NOMO-1 treated with DMSO at 0.1 percent for 48 hours (cell line): ENCODE data around the gene SSU72.
"Not testable (repeated sequence)": the region's sequence is repeated elsewhere in the genome, so short reads cannot be mapped to it uniquely, and the experiment has no call there.

Experiments
- DNase-seq: peaks from one replicate; lab custom pipeline; 2025; ENCODE audit not compliant: unreplicated experiment; lab: John Stamatoyannopoulos, UW

SSU72 gene

DNA sequence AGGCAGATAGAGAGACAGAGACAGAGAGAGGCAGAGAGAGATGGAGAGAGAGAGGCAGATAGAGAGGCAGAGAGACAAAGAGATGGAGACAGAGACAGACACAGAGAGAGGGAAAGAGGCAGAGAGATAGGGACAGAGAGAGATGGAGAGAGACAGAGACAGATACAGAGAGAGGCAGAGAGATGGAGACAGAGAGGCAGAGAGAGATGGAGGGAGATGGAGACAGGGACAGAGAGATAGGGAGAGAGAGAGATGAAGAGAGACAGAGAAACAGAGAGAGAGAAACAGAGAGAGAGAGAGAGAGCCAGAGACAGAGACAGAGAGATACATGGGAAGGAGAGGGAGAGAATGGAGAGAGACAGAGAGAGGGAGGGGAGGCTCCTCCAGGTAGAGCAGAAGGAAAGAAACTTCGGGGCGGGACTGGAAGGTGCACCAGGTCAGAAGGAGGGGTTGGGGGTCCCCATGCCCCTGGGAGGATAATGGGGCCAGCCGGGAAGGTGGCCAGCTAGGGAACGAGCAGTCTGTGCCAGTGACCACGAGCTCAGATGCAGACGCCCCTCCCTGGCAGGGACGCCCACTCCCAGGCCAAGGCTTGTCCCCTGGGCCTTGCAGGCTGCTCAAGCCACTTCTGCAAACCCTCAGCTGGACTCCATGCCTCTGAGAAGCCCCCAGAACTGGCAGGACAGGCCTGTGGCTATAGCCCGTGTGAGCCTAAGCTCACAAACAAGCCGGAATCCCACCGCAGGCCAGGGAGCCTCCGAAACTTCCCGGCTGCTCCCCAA, 22.0 kb upstream of the SSU72 start:
- no peak for DNase-seq

- not testable (repeated sequence) for DNase-seq
These were observed 20.7 kb upstream of the SSU72 start for GRCh38 chr1:1595341-1595740.

- DNase-seq: no peak
These were observed 20.1 kb upstream of the SSU72 start for GRCh38 chr1:1594602-1595260.

GRCh38 chr1:1593834-1594601, 19.4 kb upstream of the SSU72 start:
- no peak for DNase-seq

GRCh38 chr1:1591452-1591851, 16.8 kb upstream of the SSU72 start:
- no peak for DNase-seq

GRCh38 chr1:1583347-1584010, 8.8 kb upstream of the SSU72 start:
- no peak for DNase-seq

GRCh38 chr1:1582585-1583346, 8.1 kb upstream of the SSU72 start:
- DNase-seq: no peak

GRCh38 chr1:1578371-1578940, 3.8 kb upstream of the SSU72 start:
- DNase-seq: no peak

DNA sequence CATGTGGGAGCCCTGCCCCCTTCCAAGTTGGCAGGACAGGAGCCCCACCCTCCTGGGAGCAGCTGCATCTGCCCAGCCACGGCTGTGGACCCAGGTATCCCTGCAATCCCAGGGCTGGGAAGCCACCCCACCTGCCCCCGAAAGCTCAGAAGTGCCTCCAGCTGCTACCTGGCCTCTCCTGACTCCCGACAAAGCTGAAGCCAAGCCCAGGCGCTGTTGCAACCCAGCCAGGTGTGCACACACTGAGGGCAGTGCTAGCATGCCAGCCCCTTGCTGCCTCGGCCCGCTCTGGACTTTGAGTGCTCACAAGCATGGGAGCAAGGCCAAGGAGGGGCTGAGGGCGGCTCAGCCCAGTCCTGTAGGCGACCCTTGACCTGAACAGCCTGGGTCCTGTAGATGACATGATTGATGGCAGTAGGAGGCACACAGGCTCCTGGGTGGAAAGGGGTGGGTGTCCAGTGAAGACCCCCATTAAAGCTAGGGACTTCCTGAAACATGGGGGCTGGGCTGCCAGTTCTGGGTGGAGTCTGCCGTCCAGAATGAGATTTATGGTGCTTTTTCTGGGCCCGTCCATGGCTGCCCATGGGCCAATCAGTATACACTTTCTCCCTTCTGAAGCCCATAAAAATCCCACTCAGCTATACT, 2.8 kb upstream of the SSU72 start:
- DNase-seq: no peak

DNA sequence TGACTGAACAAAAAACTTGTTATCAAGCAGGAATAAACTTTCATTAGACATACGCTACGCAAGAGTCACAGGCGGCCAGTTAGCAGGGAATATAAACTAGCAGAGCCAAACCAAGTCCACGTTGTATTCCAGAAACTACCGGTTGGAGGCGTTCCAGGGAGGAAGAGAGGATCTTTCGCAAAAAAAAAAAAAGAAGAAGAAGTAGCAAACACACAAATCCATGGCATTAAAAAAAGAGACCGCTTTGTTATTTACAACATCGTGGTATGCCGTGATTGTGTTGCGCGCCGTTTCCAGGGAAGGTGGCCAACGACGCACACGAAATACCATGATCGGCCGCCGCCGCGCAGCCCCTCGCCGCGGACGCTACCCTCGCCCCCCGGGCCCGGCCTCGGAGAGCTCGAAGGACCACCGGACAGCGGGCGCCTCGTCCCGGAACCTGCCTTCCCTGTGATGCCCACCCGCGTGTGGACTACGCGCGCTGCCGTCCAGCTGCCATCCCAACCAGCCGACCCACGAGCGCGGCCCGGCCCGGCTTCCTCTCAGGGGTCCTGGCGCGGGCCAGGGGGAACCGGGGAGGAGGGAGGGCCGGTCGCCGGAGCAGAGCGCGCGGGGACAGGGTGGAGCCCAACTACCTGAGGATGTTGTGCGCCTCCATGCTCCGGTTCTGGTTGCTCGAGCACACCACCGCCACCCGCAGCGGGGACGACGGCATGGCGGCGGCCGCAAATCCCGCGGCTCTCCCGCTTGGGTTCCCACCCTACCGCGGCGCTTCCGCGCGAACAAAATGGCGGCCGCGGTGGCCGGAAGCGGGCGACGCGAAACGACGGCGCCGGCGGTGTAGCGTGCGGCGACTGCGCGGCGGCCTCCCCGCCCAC, 581 bp downstream of the SSU72 start:
- peak; percentile 73 for DNase-seq

DNA sequence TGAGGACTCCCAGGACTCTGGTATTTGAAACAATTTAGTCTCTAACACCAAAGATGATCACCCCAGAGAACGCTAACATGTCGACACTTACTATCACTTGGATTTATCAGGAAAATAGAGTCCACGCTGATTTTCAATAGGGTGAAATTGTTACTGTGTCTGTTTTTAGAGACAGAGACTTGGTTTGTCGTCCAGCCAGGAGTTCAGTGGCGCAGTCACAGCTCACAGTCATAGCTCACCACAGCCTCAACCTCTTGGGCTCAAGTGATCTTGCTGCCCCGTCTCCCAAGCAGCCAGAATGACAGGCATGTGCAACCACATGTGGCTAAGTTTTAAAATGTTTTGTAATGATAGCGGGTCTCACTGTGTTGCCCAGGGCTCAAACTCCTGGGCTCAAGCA, 5.3 kb downstream of the SSU72 start:
- no peak for DNase-seq

GRCh38 chr1:1567891-1568291, 6.8 kb downstream of the SSU72 start:
- no peak for DNase-seq

DNA sequence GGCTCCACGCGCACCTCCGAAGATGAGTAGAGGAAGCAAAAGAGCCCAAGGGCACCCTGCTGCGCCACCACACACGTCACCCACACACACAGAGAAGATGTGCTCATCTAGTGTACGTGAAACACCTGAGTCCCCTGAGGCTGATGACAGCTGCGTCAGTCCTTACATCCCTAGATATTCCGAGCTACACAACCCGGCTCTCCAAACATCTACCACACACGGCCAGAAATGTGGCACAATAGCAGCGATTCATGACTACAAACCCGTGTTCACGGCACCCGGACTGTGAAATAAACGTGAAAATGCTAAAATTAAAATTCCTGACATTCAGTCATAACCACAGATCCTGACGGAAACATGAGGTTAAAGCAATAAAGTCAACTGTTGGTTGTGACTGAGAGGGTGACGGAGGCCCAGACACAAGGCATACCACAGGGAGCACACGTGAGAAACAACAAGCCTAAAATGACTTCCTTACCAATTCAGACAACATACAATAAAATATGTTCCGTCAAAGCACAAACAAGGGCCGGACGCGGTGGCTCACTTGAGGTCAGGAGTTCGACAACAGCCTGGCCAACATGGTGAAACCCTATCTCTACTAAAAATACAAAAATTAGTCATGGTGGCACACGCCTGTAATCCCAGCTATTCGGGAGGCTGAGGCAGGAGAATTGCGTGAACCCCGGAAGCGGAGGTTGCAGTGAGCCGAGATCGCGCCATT, 7.3 kb downstream of the SSU72 start:
- no peak for DNase-seq

DNA sequence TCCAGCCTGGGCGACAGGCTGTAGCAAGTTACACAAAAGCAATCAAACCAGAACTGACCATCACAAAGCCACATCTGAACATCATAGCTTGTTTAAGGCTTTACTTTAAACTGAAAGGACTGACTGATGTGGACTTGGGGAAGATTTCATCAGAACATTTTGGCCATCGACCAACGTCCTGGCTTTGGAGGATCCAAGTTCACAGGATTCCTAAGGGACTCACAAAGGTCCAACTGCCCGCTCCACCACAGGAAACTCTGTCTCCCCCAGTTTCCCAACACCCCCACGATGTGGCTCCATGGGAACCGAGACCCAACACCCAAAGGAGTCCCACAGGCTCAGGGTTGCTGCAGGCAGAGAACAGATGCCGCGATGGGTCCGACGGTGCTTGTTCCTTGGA, 9.3 kb downstream of the SSU72 start:
- DNase-seq: no peak

- DNase-seq: no peak
These were observed 10.4 kb downstream of the SSU72 start for GRCh38 chr1:1564268-1564667.

DNA sequence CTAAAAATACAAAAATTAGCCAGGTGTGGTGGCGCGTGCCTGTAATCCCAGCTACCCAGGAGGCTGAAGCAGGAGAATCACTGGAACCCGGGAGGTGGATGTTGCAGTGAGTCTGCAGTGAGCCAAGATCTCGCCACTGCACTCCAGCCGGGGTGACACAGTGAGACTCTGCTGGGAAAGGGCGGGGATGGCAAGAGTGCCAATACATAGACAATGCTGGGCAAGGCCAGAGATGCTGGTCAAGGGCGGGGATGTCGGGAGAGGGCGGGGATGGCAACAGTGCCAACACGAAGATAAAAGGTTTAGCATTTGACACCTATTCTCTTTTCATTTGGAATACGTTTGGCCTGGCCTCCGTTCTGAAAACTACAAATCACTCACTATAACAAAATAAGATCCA, 11.0 kb downstream of the SSU72 start:
- no peak for DNase-seq

GRCh38 chr1:1562556-1563195, 12.0 kb downstream of the SSU72 start:
- no peak for DNase-seq
